ENCODE data around the gene R3HDM1. TPM values are rescaled to one million over a fixed set of nuclear protein-coding genes. Genes with fewer than 3 reads are reported as not detected.

R3HDM1 gene
- total RNA-seq, 4 donors from 2014 or later, result 18.2 to 42.4 (median 28.5) TPM

DNA sequence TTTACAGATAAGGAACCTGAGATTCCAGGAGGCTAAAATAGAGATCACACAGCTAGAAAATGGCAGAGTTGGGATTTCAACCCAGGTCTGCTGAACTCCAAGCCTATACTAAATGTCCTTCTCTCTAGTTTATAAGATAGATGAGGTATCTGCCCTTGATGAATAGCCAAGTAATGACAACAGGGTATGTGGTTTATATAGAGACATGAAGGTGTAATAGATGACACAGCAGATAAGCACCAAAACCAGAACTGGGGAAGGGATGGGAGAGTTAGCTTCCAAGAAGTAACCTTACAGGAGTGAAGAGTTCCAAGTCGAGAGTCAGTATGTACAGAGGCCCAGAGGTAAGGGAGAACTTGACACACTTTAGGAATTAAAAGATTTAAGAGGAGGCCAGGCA, 105.7 kb downstream of the R3HDM1 start:
- Histone ChIP-seq H3K27ac (no peak overlapping the region), H3K27me3 (no peaks in the 10 kb centered on the region), H3K9me3 (no peaks in the 10 kb centered on the region), H3K4me1 (no peaks in the 10 kb centered on the region), H3K36me3 (peaks cover 0 to 66% (median 0%) of the 10 kb centered on the region in 3 donors), H3K4me3 (no peak overlapping the region)
- no peak for TF ChIP-seq EP300 (IDR thresholded peaks at IDR 0.05)
- TF ChIP-seq, protein P1, sequence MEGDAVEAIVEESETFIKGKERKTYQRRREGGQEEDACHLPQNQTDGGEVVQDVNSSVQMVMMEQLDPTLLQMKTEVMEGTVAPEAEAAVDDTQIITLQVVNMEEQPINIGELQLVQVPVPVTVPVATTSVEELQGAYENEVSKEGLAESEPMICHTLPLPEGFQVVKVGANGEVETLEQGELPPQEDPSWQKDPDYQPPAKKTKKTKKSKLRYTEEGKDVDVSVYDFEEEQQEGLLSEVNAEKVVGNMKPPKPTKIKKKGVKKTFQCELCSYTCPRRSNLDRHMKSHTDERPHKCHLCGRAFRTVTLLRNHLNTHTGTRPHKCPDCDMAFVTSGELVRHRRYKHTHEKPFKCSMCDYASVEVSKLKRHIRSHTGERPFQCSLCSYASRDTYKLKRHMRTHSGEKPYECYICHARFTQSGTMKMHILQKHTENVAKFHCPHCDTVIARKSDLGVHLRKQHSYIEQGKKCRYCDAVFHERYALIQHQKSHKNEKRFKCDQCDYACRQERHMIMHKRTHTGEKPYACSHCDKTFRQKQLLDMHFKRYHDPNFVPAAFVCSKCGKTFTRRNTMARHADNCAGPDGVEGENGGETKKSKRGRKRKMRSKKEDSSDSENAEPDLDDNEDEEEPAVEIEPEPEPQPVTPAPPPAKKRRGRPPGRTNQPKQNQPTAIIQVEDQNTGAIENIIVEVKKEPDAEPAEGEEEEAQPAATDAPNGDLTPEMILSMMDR (IDR thresholded peaks at IDR 0.05), result no peak
- no peak for TF ChIP-seq POLR2A (IDR thresholded peaks at IDR 0.05)
- 86 to 96% methylated on average over 1 of the region's 1 CpG for WGBS, 2 donors
- DNase-seq (ENCODE audit: low spot score in 2 of 2), result no peak

DNA sequence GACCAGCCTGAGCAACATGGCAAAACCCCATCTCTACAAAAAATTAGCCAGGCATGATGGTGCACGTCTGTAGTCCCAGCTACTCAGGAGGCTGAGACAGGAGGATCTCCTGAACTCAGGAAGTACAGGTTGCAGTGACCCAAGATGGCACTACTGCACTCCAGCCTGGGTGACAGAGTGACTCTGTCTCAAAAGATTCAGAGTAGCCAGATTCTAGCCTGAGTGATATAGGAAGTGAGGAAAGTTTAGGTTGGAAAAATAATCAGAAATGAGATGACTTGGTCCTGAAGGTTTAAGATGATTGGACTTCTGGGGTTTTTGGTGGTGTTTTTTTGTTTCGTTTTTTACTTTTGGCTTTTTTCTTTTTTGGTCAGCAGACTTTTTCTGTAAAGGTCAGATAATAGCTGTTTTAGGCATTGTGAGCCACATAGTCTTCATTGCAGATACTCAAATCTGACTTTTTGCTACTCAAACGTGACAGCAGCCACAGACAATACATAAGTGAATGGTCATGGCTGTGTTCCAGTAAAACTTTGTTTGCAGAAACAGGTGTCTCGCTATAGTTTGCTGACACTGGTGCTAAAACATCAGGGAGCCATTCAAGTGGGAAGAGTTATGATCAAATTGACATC, 106.3 kb downstream of the R3HDM1 start:
- Histone ChIP-seq H3K27me3 (no peaks in the 10 kb centered on the region), H3K4me3 (no peak overlapping the region), H3K4me1 (no peaks in the 10 kb centered on the region), H3K9me3 (no peaks in the 10 kb centered on the region), H3K27ac (no peak overlapping the region), H3K36me3 (peaks cover 0 to 66% (median 0%) of the 10 kb centered on the region in 3 donors)
- DNase-seq (ENCODE audit: low spot score in 2 of 2), result no peak
- WGBS, 2 donors, result 82 to 88% methylated on average over 4 of the region's 4 CpGs
- TF ChIP-seq POLR2A (IDR thresholded peaks at IDR 0.05) (no peak), EP300 (IDR thresholded peaks at IDR 0.05) (no peak)
- TF ChIP-seq, protein P1 (IDR thresholded peaks at IDR 0.05), result no peak

DNA sequence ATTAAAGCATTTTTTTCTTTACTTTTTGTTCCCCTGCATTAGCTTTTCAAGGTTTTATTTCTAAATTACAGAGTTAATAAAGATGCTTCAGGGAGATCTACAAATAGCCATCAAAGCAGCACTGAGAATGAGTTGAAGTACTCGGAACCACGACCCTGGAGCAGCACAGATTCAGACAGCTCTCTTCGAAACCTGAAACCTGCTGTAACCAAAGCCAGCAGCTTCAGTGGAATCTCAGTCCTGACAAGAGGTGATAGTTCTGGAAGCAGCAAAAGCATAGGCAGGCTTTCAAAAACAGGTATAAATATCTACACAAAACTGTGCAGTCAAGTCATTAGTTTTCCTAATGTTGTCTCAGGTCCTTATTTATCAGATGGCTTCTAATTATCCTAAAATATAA, 107.5 kb downstream of the R3HDM1 start:
- Histone ChIP-seq H3K27ac (no peak overlapping the region), H3K4me3 (no peak overlapping the region), H3K27me3 (no peaks in the 10 kb centered on the region), H3K9me3 (no peaks in the 10 kb centered on the region), H3K4me1 (no peaks in the 10 kb centered on the region), H3K36me3 (peaks cover 0 to 61% (median 0%) of the 10 kb centered on the region in 3 donors)
- 68 to 71% methylated on average over 3 of the region's 3 CpGs for WGBS, 2 donors
- no peak for DNase-seq (ENCODE audit: low spot score in 2 of 2)
- TF ChIP-seq, protein P1 (IDR thresholded peaks at IDR 0.05), result no peak
- no peak for TF ChIP-seq POLR2A (IDR thresholded peaks at IDR 0.05)
- TF ChIP-seq EP300 (IDR thresholded peaks at IDR 0.05), result no peak

DNA sequence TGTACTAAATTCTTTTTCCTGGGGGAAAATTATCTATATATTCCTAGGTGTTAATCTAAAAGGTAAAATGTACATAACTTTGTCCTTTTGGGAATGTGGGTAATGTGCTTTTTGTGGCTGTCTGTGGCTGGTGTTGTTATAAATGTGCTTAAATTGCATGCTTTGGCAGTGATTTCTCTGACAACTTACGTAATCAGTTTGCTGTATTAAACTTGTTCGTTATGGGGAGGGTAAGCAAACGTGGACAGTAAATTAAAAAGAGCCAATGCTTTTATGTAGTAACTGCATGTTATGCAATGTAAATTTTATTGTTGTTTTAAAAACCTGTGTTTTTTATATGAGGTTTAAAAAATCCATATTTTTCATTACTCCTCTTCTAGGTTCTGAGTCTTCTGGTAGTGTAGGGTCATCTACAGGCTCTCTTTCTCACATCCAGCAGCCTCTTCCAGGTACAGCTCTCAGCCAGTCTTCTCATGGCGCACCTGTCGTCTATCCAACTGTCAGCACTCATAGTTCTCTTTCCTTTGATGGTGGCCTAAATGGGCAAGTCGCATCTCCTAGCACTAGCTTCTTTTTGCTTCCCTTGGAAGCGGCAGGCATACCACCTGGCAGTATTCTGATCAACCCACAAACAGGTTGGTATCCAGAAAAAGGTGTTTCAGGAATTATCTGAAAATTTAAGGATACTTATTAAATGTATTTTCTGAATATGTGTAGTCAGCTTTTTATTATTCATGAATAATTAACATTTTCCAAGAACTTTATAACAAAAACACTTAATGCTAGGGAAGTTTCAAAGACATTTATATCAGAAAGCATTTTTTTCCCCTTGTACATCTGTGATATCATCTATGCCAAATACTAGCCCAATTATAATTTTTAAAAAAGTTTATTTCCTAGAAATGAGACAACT, 110.1 kb downstream of the R3HDM1 start:
- Histone ChIP-seq H3K4me3 (no peak overlapping the region), H3K27ac (no peak overlapping the region), H3K9me3 (no peaks in the 10 kb centered on the region), H3K4me1 (no peaks in the 10 kb centered on the region), H3K36me3 (peaks cover 0 to 57% (median 0%) of the 10 kb centered on the region in 3 donors), H3K27me3 (no peaks in the 10 kb centered on the region)
- no peak for DNase-seq (ENCODE audit: low spot score in 2 of 2)
- no peak for TF ChIP-seq EP300 (IDR thresholded peaks at IDR 0.05)
- TF ChIP-seq, protein P1 (IDR thresholded peaks at IDR 0.05), result no peak
- TF ChIP-seq POLR2A (IDR thresholded peaks at IDR 0.05), result no peak
- WGBS, 2 donors, result 92% methylated on average over 7 of the region's 7 CpGs
